ENCODE results near the gene NCAM2.

- TF ChIP-seq CTCF (IDR thresholded peaks at IDR 0.05; ENCODE audit: extremely low read depth in 1 of 2, insufficient read depth in 1 of 2, low read depth in 1 of 2, low read length in 2 of 2) (no peak), POLR2A (IDR thresholded peaks at IDR 0.05; ENCODE audit: low read depth, low read length) (no peak)
Measured at GRCh38 chr21:21345296-21345695, 347.1 kb downstream of the NCAM2 start.
